ENCODE results near the gene DLGAP1.

DNA sequence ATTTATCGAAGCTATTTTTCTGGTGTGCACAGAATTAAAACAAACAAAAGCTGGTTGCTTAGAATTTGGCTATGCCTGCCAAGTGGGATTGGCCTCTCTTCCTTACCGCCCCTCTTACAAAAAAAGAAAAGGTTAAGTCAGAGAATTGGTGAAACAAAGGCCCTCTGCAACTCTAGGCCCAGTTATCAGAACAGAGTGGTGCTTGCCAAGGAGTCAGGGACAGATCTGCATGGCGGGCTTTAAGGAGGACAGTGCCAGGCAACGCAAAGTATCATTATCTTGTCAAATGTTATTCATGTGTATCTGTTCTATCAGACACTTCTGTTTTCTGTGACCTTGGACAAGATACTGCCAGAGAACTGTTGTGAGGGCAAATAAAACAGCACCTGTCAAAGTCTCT lies 926.9 kb downstream of the DLGAP1 start:
- TF ChIP-seq, protein P1, sequence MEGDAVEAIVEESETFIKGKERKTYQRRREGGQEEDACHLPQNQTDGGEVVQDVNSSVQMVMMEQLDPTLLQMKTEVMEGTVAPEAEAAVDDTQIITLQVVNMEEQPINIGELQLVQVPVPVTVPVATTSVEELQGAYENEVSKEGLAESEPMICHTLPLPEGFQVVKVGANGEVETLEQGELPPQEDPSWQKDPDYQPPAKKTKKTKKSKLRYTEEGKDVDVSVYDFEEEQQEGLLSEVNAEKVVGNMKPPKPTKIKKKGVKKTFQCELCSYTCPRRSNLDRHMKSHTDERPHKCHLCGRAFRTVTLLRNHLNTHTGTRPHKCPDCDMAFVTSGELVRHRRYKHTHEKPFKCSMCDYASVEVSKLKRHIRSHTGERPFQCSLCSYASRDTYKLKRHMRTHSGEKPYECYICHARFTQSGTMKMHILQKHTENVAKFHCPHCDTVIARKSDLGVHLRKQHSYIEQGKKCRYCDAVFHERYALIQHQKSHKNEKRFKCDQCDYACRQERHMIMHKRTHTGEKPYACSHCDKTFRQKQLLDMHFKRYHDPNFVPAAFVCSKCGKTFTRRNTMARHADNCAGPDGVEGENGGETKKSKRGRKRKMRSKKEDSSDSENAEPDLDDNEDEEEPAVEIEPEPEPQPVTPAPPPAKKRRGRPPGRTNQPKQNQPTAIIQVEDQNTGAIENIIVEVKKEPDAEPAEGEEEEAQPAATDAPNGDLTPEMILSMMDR (IDR thresholded peaks at IDR 0.05; ENCODE audit: insufficient read depth, low read length): no peak
- TF ChIP-seq POLR2AphosphoS5 (IDR thresholded peaks at IDR 0.05; ENCODE audit: low read depth): no peak

Data from HL-60 (cell line).